Esophagus (tissue), 2 donors: ENCODE data around the gene MRPS6. TPM values are rescaled to one million over a fixed set of nuclear protein-coding genes. Genes with fewer than 3 reads are reported as not detected.

Source experiments
- H3K27ac ChIP-seq, 2 donors: one replicate each; pipeline ENCODE4 v1.5.1; 2013; ENCODE audit warnings: low read depth in 2 of 2, mild to moderate bottlenecking in 2 of 2, inconsistent platforms in 1 of 2, low read length in 1 of 2, moderate library complexity in 1 of 2
- H3K27me3 ChIP-seq, 2 donors: one replicate each; pipeline ENCODE4 v1.6.1; 2013; ENCODE audit warnings: low read length in 2 of 2, control low read depth in 1 of 2, mild to moderate bottlenecking in 1 of 2; ENCODE audit not compliant: insufficient read depth in 2 of 2, control insufficient read depth in 1 of 2
- H3K36me3 ChIP-seq, 2 donors: one replicate each; pipeline ENCODE4 v1.6.1; 2013; ENCODE audit warnings: low read length in 1 of 2; ENCODE audit not compliant: control insufficient read depth in 2 of 2, insufficient read depth in 2 of 2
- H3K4me1 ChIP-seq, 2 donors: one replicate each; pipeline ENCODE4 v1.6.1; 2013; ENCODE audit warnings: low read length in 1 of 2; ENCODE audit not compliant: control insufficient read depth in 2 of 2, insufficient read depth in 2 of 2
- H3K4me3 ChIP-seq, 2 donors: one replicate each; pipeline ENCODE4 v1.5.1; 2013; ENCODE audit warnings: low read length in 2 of 2, mild to moderate bottlenecking in 2 of 2, low read depth in 1 of 2, moderate library complexity in 1 of 2
- H3K9me3 ChIP-seq, 2 donors: one replicate each; pipeline ENCODE4 v1.6.1; 2013; ENCODE audit warnings: mild to moderate bottlenecking in 2 of 2, low read depth in 1 of 2, low read length in 1 of 2, moderate library complexity in 1 of 2; ENCODE audit not compliant: control insufficient read depth in 2 of 2, insufficient read depth in 1 of 2
- WGBS, 2 donors: extraction: QIAGEN DNeasy Blood & Tissue Kit; methylation state at CpG; one replicate each; pipeline ENCODE4 v1.1.7; 2013; 5-methylcytosine and 5-hydroxymethylcytosine counted together
- polyA plus RNA-seq, 2 donors: library from polyadenylated mRNA; stranded (reverse); fragments of 200-250 nt; gene quantifications; one replicate each; pipeline ENCODE4 v1.2.3, GENCODE V29; 2013
- donor health status: healthy with polysubstance abuse.
- donor health status: Bipolar disorder and iron deficiency.

The MRPS6 gene
- polyA plus RNA-seq, 2 donors = 24.3 to 37.8 TPM

DNA sequence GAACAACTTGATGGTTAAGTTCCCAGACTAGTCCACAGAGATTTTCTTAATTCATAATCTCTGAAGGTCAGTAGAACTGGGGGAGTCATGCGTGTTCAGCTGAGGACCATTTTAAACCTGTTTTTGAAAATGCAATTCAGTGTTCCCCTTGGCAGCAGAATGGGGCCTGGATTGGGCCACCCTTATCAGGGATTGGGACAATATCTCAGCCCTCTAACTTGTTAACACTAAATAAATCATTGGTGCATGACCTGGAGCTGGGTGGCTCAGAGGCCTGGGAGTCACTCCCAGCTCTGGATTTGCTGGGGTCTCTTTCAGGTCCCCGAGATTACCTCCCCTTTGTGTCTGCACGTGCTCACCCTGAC, 55.3 kb downstream of the MRPS6 start:
- no peak overlapping the region for H3K4me3 ChIP-seq
- H3K27ac ChIP-seq = peak overlapping the region; percentile 33 to 63
- peaks cover 9 to 13% of the 10 kb centered on the region in 2 donors for H3K4me1 ChIP-seq
- 56 to 71% methylated on average over 3 of the region's 3 CpGs for WGBS, 2 donors
- H3K27me3 ChIP-seq = no peaks in the 10 kb centered on the region
- no peaks in the 10 kb centered on the region for H3K9me3 ChIP-seq
- peaks cover 2 to 6% of the 10 kb centered on the region in 2 donors for H3K36me3 ChIP-seq

DNA sequence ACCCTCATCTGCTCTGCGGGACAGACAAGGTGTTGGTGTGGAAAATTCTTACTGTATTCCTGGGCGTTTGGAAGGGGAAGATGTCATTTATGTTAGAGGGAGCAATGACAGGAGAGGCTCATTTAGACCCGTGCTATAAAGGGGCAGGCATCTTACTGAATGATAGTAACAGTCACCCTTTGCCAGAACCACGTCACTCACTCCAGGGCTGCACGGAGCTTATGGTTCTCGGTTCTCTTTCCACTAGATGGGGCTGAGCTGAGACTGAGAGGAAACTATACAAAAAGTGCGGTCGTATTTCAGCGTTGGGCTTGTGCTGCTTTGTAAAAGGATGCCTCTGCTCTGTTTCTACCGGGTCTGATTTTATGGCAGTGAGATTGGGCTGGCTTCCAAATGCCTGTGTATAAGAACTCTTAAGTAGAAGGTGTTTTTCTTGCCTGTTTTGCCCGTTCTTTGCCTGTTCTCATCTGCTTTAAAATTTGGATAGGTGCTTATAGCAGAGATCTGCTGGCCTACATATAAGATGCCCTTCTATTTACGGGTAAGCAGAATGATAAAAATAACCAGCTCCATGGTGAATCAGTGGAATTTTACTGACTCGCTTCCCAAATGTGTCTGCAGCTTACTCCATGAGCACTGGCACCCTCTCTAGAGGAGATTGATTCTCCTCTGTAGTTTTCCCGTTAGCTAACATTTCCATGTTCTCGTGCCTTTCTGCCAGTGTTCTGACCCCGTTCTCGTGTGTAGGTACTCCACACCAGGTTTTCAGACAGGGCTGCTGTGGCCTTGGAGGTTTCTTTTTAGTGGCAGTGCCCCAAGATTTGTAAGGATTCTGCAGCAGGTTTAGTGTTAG, 55.9 kb downstream of the MRPS6 start:
- Histone ChIP-seq H3K27me3 (no peaks in the 10 kb centered on the region), H3K4me3 (no peak overlapping the region), H3K27ac (peak overlapping the region; percentile 63 to 72), H3K9me3 (no peaks in the 10 kb centered on the region), H3K36me3 (peaks cover 2 to 7% of the 10 kb centered on the region in 2 donors), H3K4me1 (peaks cover 9 to 13% of the 10 kb centered on the region in 2 donors)
- 28% methylated on average over 17 of the region's 17 CpGs for WGBS, 2 donors

DNA sequence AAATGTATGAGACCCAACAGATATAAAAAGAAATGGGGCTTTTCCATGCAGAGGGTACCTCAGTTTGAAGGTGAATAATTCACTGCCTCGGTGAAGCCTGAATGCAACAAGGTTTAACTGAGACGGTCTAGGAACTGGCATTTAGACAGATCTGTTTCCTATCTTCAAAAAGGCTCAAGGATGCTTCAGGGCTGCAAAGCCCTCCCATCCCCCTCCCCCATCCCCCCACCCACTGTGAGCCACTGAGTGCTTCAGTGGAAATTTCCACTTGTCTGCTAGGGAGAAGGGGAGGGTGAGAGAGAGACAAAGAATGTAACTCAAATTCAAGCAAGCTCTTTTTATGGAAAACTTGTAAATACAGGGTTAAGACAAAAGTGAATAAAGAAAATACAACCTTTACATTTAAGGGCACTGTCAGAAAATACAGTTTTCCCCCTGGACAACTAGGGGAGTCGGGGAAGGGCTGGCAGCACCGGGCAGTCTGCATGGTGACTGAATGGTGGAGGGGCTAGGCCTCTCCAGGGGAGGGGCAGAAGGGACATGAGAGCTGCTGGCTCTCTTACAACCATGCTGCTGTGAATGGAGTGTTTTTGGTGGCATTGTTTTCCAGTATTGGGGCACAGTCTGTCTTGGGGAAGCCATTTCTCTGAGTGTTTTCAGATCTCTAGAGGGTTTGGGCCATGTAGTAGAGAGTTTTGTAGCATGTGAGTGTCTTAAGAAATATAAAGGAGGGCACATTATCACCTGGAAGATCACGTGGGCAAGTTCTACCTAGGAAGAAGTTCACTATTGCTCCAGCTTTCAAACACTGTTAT, 56.7 kb downstream of the MRPS6 start:
- Histone ChIP-seq H3K27ac (peak overlapping the region; percentile 45 to 72), H3K4me3 (no peak overlapping the region), H3K9me3 (no peaks in the 10 kb centered on the region), H3K4me1 (peaks cover 9 to 13% of the 10 kb centered on the region in 2 donors), H3K27me3 (no peaks in the 10 kb centered on the region), H3K36me3 (peaks cover 2 to 7% of the 10 kb centered on the region in 2 donors)
- WGBS, 2 donors = 47 to 66% methylated on average over 5 of the region's 5 CpGs

DNA sequence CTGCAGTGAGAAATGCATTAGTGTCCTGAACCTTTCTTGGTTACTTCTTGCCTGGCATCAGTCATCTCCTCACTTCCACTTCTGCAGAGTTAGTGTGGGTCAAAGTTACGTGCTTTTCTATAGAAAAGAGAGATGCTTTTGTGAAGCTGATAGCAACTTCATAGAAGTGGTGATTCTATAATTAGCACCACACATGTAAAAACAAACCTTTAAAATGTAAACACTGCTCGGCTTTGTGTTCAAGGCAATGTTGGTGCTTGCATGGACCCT, 57.3 kb downstream of the MRPS6 start:
- no peaks in the 10 kb centered on the region for H3K9me3 ChIP-seq
- no peak overlapping the region for H3K4me3 ChIP-seq
- WGBS, 2 donors = 63 to 68% methylated on average over 2 of the region's 2 CpGs
- peaks cover 13% of the 10 kb centered on the region in 2 donors for H3K4me1 ChIP-seq
- H3K27me3 ChIP-seq = no peaks in the 10 kb centered on the region
- peak overlapping the region in 1 of 2 donors; percentile 17 for H3K27ac ChIP-seq
- H3K36me3 ChIP-seq = peaks cover 2 to 12% of the 10 kb centered on the region in 2 donors

DNA sequence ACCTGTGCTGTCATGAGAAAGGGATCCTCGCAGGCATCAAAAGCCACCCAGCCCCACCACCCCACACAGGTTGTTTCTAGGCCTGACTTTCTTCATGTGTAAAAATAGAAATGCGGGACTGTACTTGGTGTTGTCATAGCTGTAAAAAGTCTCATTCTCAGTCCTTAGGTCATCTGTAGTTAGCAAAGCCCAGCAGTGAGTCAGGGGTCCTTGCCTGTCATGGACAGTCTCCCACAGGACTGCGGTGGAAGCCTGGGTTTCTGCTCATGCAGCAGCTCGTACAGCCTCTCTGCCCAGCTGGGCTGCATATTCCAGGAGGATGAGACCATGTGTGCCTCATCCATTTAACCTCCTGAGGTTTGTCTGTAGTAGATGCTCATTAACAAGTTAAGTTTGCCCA, 58.2 kb downstream of the MRPS6 start:
- peaks cover 13% of the 10 kb centered on the region in 2 donors for H3K4me1 ChIP-seq
- H3K9me3 ChIP-seq = no peaks in the 10 kb centered on the region
- 92 to 99% methylated on average over 4 of the region's 4 CpGs for WGBS, 2 donors
- H3K27ac ChIP-seq = peak overlapping the region; percentile 18 to 49
- no peak overlapping the region for H3K4me3 ChIP-seq
- no peaks in the 10 kb centered on the region for H3K27me3 ChIP-seq
- peaks cover under 1 to 10% of the 10 kb centered on the region in 2 donors for H3K36me3 ChIP-seq

DNA sequence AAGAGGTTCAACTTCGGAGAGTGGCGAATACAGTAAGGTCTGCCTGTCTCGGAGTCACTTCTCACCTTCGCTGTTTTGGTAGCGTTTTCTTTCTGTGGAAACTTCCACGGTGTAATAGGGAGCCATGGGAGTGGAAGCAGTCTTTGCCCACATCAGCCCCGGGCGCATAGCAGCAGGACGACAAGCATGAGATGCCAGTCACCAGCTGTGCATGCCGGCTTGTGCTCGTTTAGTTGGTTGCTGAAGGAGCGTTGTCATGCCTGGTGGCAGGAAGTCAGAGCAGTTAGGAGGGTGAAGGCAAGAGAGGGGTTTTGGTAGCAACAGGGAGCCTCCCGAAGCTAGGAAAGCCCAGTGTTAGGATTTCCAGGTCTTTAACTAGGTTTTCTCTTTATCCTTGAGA, 58.8 kb downstream of the MRPS6 start:
- Histone ChIP-seq H3K4me3 (no peak overlapping the region), H3K4me1 (peaks cover 13% of the 10 kb centered on the region in 2 donors), H3K27me3 (no peaks in the 10 kb centered on the region), H3K36me3 (peaks cover 0 to 10% of the 10 kb centered on the region in 2 donors), H3K27ac (no peak overlapping the region), H3K9me3 (no peaks in the 10 kb centered on the region)
- 92% methylated on average over 13 of the region's 13 CpGs for WGBS, 2 donors

DNA sequence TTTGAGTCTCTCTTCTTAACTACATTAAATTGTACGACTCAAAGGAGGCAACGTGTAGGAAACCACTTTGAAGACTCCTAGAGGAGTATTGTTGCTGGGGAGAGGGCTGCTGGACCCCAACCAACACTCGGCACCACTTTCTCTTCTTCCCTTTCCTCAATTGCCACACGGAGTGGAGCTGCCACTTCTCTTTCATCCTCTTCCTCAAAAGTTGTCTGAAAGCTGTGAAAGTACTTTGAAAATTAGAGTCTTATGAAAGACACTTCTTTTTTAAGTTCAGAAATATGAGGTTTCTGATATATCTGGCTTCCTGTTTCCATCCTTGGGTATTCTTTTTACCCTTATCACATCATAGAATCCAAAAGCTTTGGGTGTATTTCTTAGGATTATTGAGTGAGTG, 59.5 kb downstream of the MRPS6 start:
- Histone ChIP-seq H3K36me3 (peaks cover 0 to 10% of the 10 kb centered on the region in 2 donors), H3K9me3 (no peaks in the 10 kb centered on the region), H3K27me3 (no peaks in the 10 kb centered on the region), H3K4me3 (no peak overlapping the region), H3K27ac (no peak overlapping the region), H3K4me1 (peaks cover 13% of the 10 kb centered on the region in 2 donors)
- 68 to 80% methylated on average over 4 of the region's 4 CpGs for WGBS, 2 donors

DNA sequence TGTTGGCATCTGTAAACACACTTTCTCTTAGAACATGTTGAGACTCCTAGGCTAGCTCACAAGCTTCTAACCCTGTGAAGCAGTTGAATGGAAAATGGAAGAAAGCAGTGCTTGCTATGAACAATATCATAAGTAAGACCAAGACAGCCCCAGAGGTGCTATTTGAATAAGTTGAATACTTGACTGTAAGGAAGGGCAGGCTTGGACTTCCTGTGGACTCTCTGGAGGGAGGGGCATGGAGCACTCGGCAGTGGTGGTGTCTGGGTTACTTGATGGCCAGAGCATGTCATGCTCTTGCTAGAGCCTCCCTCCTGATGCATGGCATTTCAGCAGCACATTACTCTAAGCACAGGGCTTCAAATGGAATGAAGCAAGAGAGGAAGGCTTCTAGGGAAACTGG, 60.0 kb downstream of the MRPS6 start:
- Histone ChIP-seq H3K4me3 (no peak overlapping the region), H3K27me3 (no peaks in the 10 kb centered on the region), H3K36me3 (peaks cover 0 to 10% of the 10 kb centered on the region in 2 donors), H3K27ac (no peak overlapping the region), H3K9me3 (no peaks in the 10 kb centered on the region), H3K4me1 (peaks cover 13% of the 10 kb centered on the region in 2 donors)
- 72 to 76% methylated on average over 1 of the region's 1 CpG for WGBS, 2 donors

DNA sequence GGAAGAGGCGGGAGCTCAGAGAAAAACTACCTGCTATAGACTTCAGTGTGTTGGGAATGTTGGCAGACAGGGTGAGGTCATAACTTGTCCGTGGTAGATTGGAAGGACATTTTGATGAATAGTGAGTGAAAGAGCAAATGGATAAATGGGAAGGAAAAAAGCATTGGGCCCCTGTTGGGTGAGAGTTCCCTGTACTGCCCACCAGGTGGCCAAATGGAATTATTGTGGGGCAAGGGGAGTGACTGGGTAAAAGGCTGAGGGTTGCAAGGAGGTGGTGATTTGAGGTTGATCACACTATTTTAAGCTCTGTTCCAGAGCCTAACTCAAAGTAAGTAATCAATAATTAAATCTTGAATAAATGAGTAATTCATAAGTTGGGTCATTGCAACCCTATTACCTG, 60.4 kb downstream of the MRPS6 start:
- Histone ChIP-seq H3K27me3 (no peaks in the 10 kb centered on the region), H3K4me1 (peaks cover 12 to 13% of the 10 kb centered on the region in 2 donors), H3K36me3 (peaks cover 0 to 10% of the 10 kb centered on the region in 2 donors), H3K9me3 (no peaks in the 10 kb centered on the region), H3K4me3 (no peak overlapping the region), H3K27ac (no peak overlapping the region)
- 81 to 84% methylated on average over 2 of the region's 2 CpGs for WGBS, 2 donors
